Measurements from ENCODE around the gene UCN3.
"Not testable (repeated sequence)": the region's sequence is repeated elsewhere in the genome, so short reads cannot be mapped to it uniquely, and the experiment has no call there.

The UCN3 gene

GRCh38 chr10:5365928-5366327, 1.2 kb downstream of the UCN3 start:
- FAIRE-seq (no peak), DNase-seq (ENCODE audit: low spot score) (no peak)

GRCh38 chr10:5369362-5370158, 4.8 kb downstream of the UCN3 start:
- FAIRE-seq (no peak), DNase-seq (ENCODE audit: low spot score) (no peak)

- no peak for FAIRE-seq
- DNase-seq (ENCODE audit: low spot score) = no peak
Measured at GRCh38 chr10:5370493-5371352, 6.0 kb downstream of the UCN3 start.

GRCh38 chr10:5373307-5373706, 8.5 kb downstream of the UCN3 start:
- no peak for FAIRE-seq
- no peak for DNase-seq (ENCODE audit: low spot score)

- no peak for DNase-seq (ENCODE audit: low spot score)
- no peak for FAIRE-seq
Measured at GRCh38 chr10:5373891-5374611, 9.3 kb downstream of the UCN3 start.

GRCh38 chr10:5376450-5376849, 11.7 kb downstream of the UCN3 start:
- no peak for DNase-seq (ENCODE audit: low spot score)
- no peak for FAIRE-seq

- DNase-seq (ENCODE audit: low spot score); FAIRE-seq: not testable (repeated sequence)
Measured at GRCh38 chr10:5379202-5379601, 14.4 kb downstream of the UCN3 start.

- not testable (repeated sequence) for FAIRE-seq; DNase-seq (ENCODE audit: low spot score)
Measured at GRCh38 chr10:5380395-5380794, 15.6 kb downstream of the UCN3 start.

GRCh38 chr10:5381187-5381586, 16.4 kb downstream of the UCN3 start:
- FAIRE-seq = no peak
- DNase-seq (ENCODE audit: low spot score) = no peak

GRCh38 chr10:5385224-5385623, 20.5 kb downstream of the UCN3 start:
- FAIRE-seq = no peak
- DNase-seq (ENCODE audit: low spot score) = no peak

GRCh38 chr10:5387169-5387568, 22.4 kb downstream of the UCN3 start:
- no peak for FAIRE-seq
- DNase-seq (ENCODE audit: low spot score) = no peak

- FAIRE-seq (no peak), DNase-seq (ENCODE audit: low spot score) (no peak)
Measured at GRCh38 chr10:5390607-5391205, 25.9 kb downstream of the UCN3 start.

GRCh38 chr10:5391790-5392189, 27.0 kb downstream of the UCN3 start:
- DNase-seq (ENCODE audit: low spot score) = no peak
- no peak for FAIRE-seq

- DNase-seq (ENCODE audit: low spot score) (no peak), FAIRE-seq (no peak)
Measured at GRCh38 chr10:5393529-5393928, 28.8 kb downstream of the UCN3 start.

- FAIRE-seq (no peak), DNase-seq (ENCODE audit: low spot score) (no peak)
Measured at GRCh38 chr10:5395168-5395567, 30.4 kb downstream of the UCN3 start.

GRCh38 chr10:5396556-5397300, 32.0 kb downstream of the UCN3 start:
- DNase-seq (ENCODE audit: low spot score) (no peak), FAIRE-seq (no peak)

GRCh38 chr10:5399332-5399731, 34.6 kb downstream of the UCN3 start:
- no peak for FAIRE-seq
- no peak for DNase-seq (ENCODE audit: low spot score)

GRCh38 chr10:5400468-5401240, 35.9 kb downstream of the UCN3 start:
- DNase-seq (ENCODE audit: low spot score) (no peak), FAIRE-seq (no peak)

GRCh38 chr10:5402798-5403197, 38.0 kb downstream of the UCN3 start:
- no peak for DNase-seq (ENCODE audit: low spot score)
- no peak for FAIRE-seq

Data from RCC 7860 (cell line).